Caki2 (cell line): ENCODE results near the gene HJV. TPM values are rescaled to one million over a fixed set of nuclear protein-coding genes. Genes with fewer than 3 reads are reported as not detected.
A peak's percentile ranks its signal among the peaks of the same experiment; 100 is the strongest.

Experiments
- DNase-seq: peaks from one replicate; pipeline ENCODE4 v3.0.0-alpha.2; 2015; ENCODE audit warnings: low read depth
- in situ Hi-C: cut with HindIII; loops from 2 replicates; pipeline ENCODE4 v1.10.0; 2016; ENCODE audit warnings: low sequenced_read_pairs, low pct_unique_long_range_greater_than_20kb, mixed read lengths
- total RNA-seq: library from RNA; depleted of rRNA; stranded (reverse); fragments of >200 nt; shearing (Covaris generic); gene quantifications from 2 replicates; pipeline ENCODE4 v1.2.3, GENCODE V29; 2014; ENCODE audit warnings: low replicate concordance

Gene HJV
- total RNA-seq, 1 experiment from 2014 or later, result not detected

DNA sequence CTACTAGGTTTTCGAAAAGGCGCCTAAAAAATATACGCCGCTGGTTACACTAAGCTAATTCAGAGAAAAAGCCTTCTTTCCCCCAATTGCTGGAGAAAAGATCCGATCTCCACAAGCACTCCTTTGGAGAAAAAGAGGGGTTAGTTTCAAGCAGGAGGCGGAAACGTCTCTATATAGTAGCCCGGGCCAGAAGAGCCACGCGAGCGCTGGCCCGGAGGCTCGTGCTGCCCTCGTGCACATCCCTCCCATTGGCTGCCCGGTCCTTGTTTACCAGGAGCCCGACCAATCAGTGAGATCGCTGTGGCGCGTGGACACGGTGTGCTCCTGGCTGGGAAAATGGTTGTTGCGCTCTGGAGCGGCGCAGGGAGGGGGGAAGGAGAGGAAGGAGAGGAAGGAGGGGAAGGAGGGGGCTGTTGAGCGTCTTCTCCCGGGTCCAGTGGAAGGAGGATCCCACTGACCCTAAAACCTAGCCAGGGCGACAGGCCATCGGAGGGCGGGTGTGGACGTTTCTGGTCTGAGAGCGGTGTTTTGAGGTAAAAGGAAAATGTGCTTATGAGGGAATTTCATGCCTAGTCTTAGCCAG lies 25.0 kb downstream of the HJV start, which contains the start of gene TXNIP:
Gene TXNIP (minus strand): TSS at position 147 of the 583 bp plus-strand sequence. CDS start 313 bp downstream, outside the sequence.
- DNase-seq, result peak; percentile 96
- in situ Hi-C loops, result no loop called here

DNA sequence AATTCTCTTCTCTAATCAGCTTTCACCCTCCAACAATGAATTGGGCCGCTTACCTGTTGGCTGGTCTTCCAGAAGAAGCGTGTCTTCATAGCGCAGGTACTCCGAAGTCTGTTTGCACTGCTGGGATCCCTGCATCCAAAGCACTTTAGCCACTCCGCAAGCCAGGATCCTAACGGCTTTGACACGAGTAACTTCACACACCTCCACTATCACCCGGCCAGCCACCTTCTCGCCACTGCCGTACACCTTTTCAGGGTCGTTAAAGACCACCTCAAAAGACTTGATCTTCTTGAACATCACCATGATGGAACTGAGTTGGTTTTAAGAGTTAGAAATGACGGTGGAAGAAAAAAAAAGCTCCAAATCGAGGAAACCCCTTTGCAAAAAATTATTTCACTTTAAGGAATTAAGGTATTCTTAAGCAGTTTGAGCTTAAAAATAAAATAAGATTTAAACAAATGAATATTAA lies 25.5 kb downstream of the HJV start:
- in situ Hi-C loops, result no loop called here
- no peak for DNase-seq

GRCh38 chr1:145995148-145995881 lies 26.2 kb downstream of the HJV start:
- DNase-seq, result no peak
- in situ Hi-C loops, result no loop called here

DNA sequence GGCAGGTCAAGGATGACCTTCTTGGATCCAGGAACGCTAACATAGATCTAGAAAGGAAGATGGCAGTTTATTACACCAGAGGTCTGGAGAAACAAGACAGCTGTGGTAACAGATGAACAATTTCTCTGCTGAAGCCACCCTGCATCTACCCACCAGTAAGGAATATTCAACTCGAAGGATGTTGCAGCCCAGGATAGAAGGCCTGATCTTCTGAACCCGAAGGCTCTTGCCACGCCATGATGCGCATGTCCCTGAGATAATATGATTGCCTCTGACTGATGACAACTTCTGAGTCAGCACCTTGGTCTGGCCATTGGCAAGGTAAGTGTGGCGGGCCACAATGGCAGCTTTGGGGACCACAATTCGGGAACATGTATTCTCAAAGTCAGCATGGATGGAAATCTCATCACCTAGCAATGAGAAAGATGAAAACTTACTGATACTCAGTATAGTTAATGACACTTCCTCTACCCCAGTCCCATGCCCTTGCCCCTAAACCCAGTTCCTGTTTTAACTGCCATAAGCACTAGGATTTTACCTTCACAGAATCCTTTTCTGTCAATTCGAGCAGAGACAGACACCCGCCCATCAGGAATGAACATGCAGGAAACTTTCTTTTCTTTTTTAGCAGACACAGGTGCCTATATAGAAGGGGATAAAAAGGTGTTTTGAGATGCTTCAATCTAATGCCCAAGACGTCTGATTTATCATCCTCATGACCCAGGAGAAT lies 27.0 kb downstream of the HJV start:
- in situ Hi-C loops, result no loop called here
- DNase-seq, result no peak

DNA sequence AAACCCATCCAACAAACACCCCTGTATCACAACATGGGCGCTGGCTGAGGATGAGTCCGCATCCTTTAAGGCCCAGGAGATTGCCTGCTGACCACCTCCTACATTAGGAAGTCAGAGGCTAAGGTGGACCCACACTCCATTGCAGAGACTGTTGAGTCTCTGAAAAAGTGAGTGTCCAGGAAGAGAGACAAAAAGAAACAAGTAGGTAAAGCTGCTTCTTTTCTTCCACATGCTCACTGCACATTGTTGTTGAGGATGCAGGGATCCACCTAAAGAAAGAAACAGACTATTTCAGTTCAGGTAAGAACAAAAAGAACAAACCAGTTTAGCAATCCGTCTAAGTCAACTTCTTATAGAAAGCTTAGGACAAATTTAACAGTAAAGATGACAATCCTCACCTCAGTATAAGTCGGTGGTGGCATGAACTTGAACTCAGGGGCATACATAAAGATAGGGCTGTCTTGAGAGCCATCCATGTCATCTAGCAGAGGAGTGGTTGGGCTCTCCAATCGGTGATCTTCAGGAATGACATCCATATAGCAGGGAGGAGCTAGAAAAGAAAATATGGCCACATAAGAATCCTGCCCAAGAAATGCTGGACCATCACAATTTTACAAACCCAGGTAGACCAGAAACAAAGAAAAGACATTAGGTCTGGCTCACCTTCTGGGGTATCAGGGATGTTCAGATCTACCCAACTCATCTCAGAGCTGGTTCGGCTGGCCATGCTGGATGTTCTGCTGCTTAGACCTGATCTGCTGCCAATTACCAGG lies 27.7 kb downstream of the HJV start:
- no peak for DNase-seq
- in situ Hi-C loops, result no loop called here

DNA sequence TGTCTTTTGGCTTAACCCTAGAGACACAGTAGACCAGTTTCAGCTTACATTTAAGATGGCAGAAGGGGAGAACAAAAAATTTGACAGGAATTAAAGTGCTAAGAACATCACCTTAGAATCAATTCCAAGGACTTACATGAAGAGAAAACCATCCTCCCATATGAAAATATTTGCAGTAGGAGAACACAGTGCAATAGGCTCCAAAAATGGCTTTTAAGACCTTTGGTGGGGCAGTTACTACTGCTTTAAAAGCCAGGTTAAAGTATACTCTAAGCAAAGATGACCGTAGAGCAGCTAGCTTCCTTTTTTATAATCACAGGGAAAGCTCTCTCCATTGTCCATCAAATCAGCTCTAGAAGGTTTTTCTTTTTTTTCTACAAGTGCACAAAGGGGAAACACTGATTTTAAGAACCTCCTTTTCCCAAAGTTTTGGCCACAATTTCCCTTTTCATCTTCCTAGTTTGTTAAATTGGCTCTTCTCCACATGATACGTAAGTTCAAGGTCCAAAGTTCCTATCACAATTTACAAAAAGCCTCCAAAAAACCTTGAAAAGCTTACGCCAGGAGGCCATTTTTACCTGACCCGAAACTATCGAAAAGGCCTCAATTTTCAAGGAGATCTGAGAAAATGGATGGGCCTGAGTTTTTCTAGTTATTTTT lies 28.4 kb downstream of the HJV start:
- no peak for DNase-seq
- in situ Hi-C loops, result no loop called here

DNA sequence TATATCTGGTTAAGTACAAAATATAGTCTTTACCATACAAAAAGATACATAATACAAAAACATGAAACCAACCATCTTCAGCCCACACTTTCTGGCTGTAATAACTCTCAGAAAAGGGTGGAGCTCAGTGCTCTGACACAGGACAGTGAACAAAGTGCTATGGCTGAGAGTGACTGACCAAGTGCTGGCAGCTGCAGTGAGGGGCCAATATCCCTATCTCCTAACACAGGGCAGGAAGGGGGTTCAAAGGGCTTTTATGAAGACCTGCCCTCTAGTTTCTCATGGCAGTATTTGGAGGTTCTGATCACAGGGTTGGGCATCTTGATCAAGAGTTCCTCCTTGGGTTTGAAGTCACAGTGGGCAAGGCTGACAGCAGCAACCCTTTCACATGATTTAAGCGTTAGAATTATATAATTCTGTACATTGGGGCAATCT lies 29.0 kb downstream of the HJV start:
- no peak for DNase-seq
- in situ Hi-C loops, result no loop called here

GRCh38 chr1:145991735-145992412 lies 29.7 kb downstream of the HJV start:
- in situ Hi-C loops, result no loop called here
- DNase-seq, result no peak

DNA sequence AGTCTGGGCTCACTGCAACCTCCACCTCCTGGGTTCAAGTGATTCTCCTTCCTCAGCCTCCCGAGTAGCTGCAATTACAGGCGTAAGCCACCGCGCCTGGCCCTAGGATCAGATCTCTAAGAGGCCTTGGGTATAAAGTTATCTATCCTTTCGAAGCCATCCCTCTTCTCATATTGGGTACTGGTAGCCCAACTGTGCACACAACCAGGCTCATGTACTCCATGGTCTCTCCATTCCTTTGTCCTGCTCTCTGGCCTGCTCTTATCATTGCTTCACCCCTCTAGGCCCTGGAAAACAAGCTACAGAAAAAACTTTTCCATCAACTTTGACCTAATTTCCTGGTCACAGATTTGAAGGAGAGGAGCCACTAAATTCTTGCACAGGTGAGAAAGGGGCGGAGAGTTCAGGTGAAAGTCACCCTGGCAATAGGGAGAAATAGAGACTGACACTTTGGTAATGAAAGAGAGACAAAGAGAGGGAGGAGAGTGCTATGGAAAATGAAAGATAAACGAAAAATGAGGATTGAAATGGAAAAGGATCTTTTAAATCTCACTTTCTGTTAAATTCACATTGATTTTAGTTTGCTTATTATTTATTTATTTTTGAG lies 31.2 kb downstream of the HJV start:
- no peak for DNase-seq
- in situ Hi-C loops, result no loop called here

DNA sequence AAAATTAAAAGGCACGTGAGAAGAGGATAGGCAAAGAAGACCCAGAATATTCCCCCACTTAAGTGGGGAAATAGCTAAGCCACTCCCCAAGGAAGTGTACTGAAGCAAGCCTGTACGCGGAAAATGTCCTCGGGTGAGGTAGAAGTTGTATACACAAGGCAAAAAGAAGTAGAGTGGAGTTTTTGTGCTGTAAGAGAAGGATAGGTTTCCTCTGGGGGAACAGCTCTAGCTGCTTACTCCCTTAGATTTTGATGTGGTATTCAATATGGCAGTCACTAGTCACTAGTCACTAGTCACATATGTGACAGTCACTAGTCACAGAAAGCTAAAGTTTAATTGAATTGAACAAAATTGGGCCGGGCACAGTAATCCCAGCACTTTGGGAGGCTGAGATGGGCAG lies 32.8 kb downstream of the HJV start:
- in situ Hi-C loops, result no loop called here
- DNase-seq, result no peak

DNA sequence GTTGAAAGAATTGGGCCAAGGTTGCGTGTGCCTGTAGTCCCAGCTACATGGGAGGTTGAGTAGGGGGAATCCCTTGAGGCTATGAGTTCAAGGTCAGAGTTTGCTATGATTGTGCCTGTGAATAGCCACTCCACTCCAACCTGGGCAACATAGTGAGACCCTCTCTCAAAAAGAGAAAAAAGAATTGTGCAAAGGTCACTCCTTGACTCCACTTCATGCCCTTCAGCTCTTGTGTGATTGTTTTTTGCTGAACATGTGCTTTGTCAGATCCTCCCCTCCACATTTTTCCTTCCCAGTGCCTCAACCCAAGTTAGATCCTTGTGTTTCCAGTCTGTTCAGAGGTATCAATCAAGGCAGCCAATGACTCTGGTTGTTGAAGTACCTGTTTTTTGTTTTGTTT lies 33.6 kb downstream of the HJV start:
- in situ Hi-C loops, result no loop called here
- no peak for DNase-seq

DNA sequence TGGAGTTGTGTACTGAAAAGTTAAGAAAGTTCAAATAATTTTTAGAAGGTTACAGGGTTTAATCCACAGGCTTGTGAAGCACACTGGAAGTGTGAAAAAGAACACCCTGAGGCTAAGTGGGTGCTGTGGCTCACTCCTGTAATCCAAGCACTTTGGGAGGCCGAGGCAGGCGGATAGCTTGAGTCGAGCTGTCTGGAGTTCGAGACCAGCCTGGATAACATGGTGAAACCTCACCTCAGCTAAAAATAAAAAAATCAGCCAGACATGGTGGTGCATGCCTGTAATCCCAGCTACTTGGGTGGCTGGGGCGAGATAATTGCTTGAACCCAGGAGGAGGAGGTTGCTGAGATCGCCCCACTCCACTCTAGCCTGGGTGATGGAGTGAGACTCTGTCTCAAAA lies 35.0 kb downstream of the HJV start:
- in situ Hi-C loops, result no loop called here

GRCh38 chr1:145985502-145986439 lies 35.8 kb downstream of the HJV start:
- peak; percentile 65 for DNase-seq
- in situ Hi-C loops, result no loop called here

More for the DNA sequence above, 35.0 kb downstream of the HJV start:
- DNase-seq, result no peak

DNA sequence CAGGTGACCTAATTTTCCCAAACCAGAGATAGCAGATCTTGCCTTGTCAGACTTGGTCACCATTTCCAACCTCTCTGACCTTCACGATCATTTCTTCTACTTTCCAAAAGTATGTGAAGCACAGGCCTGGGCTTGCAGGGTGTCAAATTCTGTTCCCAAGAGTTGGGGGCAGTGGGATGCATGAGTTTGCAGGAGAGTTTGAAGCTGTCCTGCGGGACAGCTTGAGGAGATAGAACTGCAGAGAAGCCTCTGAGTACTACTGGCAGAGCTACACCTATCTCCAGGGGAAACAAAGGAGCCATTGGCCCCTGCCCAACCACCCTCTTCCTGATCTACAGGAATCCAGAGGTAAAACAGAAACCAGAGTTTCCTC lies 36.4 kb downstream of the HJV start:
- DNase-seq, result no peak
- in situ Hi-C loops, result no loop called here

DNA sequence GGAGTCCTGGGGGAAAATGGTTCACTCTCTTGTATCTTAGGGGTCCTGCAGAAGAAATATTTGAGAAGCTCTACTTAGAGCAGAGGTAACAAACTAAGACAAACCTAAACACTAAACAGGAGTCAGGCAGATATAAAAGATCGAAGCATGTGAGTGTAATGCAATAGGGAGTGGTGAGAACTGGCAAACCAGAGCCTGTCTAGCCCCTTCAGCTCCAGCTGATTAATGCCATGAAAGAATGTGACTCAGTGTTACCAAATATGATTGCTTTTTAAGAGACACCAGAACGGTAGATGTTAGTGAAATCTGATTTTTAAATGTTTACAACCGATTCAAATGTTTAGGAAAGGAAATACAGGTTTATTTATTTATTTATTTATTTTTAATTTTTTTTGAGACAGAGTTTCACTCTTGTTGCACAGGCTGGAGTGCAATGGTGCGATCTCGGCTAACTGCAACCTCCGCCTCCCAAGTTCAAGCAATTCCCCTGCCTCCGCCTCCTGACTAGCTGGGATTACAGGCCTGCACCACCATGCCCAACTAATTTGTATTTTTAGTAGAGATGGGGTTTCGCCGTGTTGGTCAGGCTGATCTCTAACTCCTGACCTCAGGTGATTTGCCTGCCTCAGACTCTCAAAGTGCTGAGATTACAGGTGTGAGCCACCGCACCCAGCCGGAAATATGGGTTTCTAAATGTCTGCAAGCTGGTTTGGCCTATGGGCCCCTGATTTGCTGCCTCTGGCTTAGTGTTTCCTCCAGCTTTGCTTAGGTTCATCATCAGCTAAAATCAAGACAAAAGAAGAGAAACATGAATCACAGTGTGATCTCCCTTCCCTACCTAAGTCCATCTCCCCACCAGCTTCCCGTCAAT lies 37.3 kb downstream of the HJV start:
- no peak for DNase-seq
- in situ Hi-C loops, result no loop called here
